ENCODE measurements around the gene KRTAP10-9.
"Not testable (repeated sequence)": the region's sequence is repeated elsewhere in the genome, so short reads cannot be mapped to it uniquely, and the experiment has no call there.

The KRTAP10-9 gene

DNA sequence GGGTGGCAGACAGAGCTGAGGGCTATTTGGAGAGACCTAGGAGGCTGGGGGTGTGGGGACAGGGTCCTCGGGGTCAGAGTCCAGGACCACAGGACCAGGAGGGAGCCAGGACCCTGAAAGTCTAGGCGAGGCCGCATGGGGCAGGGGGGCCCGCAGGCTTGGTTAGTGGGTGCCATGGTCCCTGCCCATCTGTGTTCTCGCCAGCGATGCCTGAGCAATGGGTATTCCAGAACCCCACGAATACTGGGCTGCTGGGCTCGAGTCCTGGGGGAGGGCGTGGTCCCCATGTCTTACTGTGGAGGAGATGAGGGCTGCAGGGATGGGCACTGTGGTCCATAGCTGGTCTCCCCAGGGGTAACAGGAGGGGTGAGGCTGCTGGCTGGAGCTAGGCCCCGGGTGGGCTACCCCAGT, 36.6 kb upstream of the KRTAP10-9 start:
- H3K27ac Mint-ChIP-seq: no peak overlapping the region
- TF ChIP-seq, protein P1, sequence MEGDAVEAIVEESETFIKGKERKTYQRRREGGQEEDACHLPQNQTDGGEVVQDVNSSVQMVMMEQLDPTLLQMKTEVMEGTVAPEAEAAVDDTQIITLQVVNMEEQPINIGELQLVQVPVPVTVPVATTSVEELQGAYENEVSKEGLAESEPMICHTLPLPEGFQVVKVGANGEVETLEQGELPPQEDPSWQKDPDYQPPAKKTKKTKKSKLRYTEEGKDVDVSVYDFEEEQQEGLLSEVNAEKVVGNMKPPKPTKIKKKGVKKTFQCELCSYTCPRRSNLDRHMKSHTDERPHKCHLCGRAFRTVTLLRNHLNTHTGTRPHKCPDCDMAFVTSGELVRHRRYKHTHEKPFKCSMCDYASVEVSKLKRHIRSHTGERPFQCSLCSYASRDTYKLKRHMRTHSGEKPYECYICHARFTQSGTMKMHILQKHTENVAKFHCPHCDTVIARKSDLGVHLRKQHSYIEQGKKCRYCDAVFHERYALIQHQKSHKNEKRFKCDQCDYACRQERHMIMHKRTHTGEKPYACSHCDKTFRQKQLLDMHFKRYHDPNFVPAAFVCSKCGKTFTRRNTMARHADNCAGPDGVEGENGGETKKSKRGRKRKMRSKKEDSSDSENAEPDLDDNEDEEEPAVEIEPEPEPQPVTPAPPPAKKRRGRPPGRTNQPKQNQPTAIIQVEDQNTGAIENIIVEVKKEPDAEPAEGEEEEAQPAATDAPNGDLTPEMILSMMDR (IDR thresholded peaks at IDR 0.05): no peak
- no peak for DNase-seq
- H3K9me3 Mint-ChIP-seq: peaks cover 28% of the 10 kb centered on the region
- no peak overlapping the region for H3K4me3 Mint-ChIP-seq
- H3K27me3 Mint-ChIP-seq (ENCODE audit: low read depth, poor library complexity): peaks cover 4% of the 10 kb centered on the region
- H3K36me3 Mint-ChIP-seq (ENCODE audit: low read depth): no peaks in the 10 kb centered on the region
- peaks cover 33% of the 10 kb centered on the region for H3K4me1 Mint-ChIP-seq

DNA sequence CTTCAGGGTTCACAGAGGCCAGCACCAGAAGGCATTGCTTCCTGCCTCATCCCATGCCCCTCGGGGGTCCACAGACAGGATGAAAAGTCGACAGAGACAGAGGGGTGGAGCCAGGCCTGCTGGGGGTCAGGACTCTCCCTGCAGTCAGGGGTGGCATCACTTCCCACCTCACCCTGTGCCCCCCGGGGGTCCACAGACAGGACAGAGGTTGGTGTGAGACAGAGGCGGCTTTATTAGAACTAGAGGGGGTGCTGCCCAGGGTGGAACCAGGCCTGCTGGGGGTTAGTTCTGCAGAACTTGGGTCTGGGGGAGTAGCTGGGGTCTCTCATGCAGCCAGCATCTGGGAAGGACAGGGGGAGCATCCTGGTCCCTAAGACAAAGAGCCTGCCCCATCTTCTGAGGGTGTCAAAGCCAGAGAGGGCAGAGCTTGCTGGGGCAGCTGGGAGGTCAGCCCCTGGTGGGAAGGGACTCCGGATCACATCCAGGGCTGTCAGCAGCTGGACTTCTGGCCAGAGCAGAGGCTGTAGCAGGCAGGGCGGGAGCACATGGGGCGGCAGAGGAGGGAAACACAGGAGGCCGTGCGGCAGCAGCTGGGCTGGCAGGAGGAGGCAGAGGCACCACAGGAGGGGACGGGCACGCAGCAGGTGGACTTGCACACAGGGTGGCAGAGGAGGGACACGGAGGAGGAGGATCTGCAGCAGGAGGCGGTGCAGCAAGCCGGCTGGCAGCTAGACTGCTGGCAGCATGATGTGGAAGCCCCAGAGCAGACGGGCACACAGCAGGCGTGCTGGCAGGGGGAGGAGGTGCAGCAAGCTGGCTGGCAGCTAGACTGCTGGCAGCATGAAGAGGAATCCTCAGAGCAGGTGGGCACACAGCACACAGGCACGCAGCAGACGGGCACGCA, 35.7 kb upstream of the KRTAP10-9 start:
- Mint-ChIP-seq H3K4me1 (peaks cover 35% of the 10 kb centered on the region), H3K27ac (peak overlapping the region; percentile 92), H3K9me3 (peaks cover 20% of the 10 kb centered on the region)
- DNase-seq; H3K4me3 Mint-ChIP-seq; H3K27me3 Mint-ChIP-seq (ENCODE audit: low read depth, poor library complexity); H3K36me3 Mint-ChIP-seq (ENCODE audit: low read depth): not testable (repeated sequence)

DNA sequence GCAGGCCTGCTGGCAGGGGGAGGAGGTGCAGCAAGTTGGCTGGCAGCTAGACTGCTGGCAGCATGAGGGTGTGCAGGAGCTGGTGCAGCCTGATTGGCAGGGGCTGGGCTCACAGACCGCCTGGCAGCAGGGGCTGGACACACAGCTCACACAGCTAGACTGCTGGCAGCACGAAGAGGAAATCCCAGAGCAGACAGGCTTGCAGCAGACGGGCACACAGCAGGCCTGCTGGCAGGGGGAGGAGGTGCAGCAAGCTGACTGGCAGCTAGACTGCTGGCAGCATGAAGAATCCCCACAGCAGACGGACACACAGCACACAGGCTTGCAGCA, 35.1 kb upstream of the KRTAP10-9 start:
- not testable (repeated sequence) for H3K36me3 Mint-ChIP-seq (ENCODE audit: low read depth); H3K27me3 Mint-ChIP-seq (ENCODE audit: low read depth, poor library complexity); DNase-seq; H3K4me3 Mint-ChIP-seq
- Mint-ChIP-seq H3K27ac (peak overlapping the region; percentile 92), H3K4me1 (peaks cover 35% of the 10 kb centered on the region), H3K9me3 (peaks cover 14% of the 10 kb centered on the region)

DNA sequence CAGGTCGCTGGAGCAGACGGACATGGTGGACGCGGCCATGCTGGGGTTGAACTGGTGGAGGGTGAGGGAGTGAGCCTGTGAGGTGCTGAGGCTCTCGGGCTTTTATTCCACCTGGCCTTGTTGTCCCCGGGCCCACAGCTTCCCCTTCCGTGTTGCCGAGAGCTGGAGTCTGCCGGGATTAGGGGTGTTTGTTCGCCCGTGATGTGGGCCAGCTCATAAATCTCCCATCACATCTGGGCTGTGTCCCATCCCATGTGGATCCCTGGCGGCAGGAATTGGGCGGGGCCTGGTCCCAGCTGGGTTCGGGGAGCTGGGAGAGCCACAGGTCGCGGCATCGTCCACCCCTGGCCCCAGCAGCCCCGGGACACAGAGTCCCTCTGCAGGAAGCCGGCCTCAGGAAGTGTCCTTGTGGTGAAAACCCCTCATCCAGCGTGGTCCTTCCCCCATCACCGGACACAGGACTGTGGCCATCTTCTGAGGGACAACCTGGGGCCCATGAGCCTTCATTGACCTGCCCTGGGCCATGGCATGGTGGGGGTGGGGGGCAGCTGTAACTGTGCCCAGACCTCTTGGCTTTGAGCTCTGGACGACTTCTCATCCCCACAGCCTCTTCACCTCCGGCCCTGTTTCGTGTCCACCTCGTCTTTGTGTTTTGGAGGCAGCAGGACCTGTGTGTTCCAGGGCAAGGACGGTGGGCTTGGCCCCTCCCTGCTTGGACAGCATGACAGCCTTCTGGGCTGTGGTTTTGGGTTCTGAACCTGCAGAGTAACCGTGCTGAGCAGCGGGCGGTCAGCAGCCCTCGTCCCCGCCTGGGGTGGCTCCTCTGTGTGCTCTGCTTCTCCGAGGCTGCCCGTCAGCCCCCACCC, 34.2 kb upstream of the KRTAP10-9 start, which contains the start of gene KRTAP10-6:
Gene KRTAP10-6 (minus strand): TSS at position 60 of the 866 bp plus-strand sequence. CDS start 21 bp downstream, at position 39.
- Mint-ChIP-seq H3K4me3 (no peak within 1 kb of the TSS), H3K27me3 (ENCODE audit: low read depth, poor library complexity) (peaks cover 4% of the 10 kb centered on the region), H3K9me3 (peaks cover 11% of the 10 kb centered on the region), H3K27ac (peak within 1 kb of the TSS; percentile 92), H3K36me3 (ENCODE audit: low read depth) (peaks cover under 1% of the 10 kb centered on the region), H3K4me1 (peaks cover 35% of the 10 kb centered on the region)
- DNase-seq: no peak
- TF ChIP-seq, protein P1 (IDR thresholded peaks at IDR 0.05): no peak

DNA sequence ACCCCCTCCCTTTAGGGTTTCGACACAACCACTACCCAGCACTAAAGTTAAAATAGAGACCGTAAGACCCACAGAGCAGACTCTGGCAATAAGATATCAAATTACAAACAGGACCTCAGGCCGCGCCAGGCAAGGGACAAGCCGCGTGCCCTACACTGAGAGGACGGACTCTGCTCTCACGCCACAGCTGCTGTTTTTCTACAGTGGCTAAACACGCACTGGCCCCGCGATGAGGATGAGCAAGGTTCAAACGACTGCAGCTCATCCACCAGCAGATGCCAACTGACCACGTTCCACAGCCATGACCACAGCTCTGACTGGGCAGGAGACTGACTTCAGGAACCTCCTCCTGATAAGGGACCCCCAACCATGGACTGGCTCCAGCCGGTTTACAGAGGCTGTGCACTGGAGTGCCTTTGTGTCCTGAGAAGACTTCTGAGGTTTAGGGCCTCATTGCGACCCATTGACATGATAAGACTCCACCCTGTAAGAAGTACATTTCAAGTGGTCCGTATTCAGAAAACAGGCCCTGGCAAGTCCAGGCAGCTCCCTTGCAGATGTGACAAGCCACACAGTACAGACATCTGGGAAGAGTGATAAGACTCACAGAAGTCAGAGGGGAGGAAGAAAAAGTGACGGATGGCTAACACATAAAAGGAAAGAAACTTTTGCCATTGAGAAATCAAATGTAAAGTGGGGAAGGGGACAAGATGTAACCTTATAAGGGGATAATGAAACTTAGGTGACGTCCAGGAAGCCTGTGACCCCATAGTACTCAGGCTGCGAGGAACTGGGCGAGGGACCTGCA, 33.1 kb upstream of the KRTAP10-9 start:
- H3K27ac Mint-ChIP-seq: peak overlapping the region; percentile 82
- peak overlapping the region; percentile 19 for H3K4me3 Mint-ChIP-seq
- TF ChIP-seq, protein P1 (IDR thresholded peaks at IDR 0.05): no peak
- H3K36me3 Mint-ChIP-seq (ENCODE audit: low read depth): peaks cover 11% of the 10 kb centered on the region
- H3K4me1 Mint-ChIP-seq: peaks cover 46% of the 10 kb centered on the region
- no peak for DNase-seq
- peaks cover 18% of the 10 kb centered on the region for H3K9me3 Mint-ChIP-seq
- peaks cover 5% of the 10 kb centered on the region for H3K27me3 Mint-ChIP-seq (ENCODE audit: low read depth, poor library complexity)

DNA sequence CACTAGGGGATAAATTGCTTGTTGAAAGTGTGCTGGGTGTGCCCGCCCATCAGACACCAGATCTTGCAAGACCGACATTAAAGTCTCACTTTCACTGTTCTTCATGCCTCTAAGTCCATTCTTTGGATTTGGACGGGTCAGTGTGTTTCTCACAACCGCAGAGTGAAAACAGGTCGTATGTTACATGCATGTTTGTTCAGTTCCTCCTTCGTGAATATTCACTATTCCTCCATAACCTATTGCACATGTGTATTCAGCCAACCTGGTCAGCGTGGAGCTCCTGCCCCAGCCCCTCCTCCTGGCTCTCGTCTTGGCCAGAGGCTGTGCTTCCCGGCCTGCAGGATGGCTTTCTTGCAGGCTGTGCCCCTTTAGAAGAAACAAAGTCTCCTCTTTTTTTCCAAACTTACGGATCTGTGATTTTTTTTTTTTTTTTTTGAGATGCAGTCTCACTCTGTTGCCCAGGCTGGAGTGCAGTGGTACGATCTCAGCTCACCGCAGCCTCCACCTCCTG, 32.4 kb upstream of the KRTAP10-9 start:
- no peak overlapping the region for H3K27ac Mint-ChIP-seq
- peaks cover 5% of the 10 kb centered on the region for H3K27me3 Mint-ChIP-seq (ENCODE audit: low read depth, poor library complexity)
- H3K36me3 Mint-ChIP-seq (ENCODE audit: low read depth): peaks cover 12% of the 10 kb centered on the region
- DNase-seq: no peak
- TF ChIP-seq, protein P1 (IDR thresholded peaks at IDR 0.05): no peak
- no peak overlapping the region for H3K4me3 Mint-ChIP-seq
- H3K4me1 Mint-ChIP-seq: peaks cover 48% of the 10 kb centered on the region
- H3K9me3 Mint-ChIP-seq: peaks cover 23% of the 10 kb centered on the region
